Smooth muscle cell (in vitro differentiated cells): ENCODE data around the gene ZNF581. TPM values are rescaled to one million over a fixed set of nuclear protein-coding genes. Genes with fewer than 3 reads are reported as not detected.

Experiments
- DNase-seq: peaks from one replicate; lab custom pipeline; 2025; ENCODE audit not compliant: unreplicated experiment; lab: John Stamatoyannopoulos, UW
- H2AFZ ChIP-seq: fragments of 200-600 bp; sonication (generic); 2 replicates; pipeline ENCODE4 v1.6.0; 2016; ENCODE audit warnings: antibody characterized with exemption, low read depth, mild to moderate bottlenecking
- H3F3A ChIP-seq: fragments of 200-600 bp; sonication (generic); 2 replicates; pipeline ENCODE4 v1.6.0; 2017; ENCODE audit warnings: antibody characterized with exemption, low read depth
- H3K27ac ChIP-seq: fragments of 200-600 bp; sonication (generic); 2 replicates; pipeline ENCODE4 v1.5.1; 2016; ENCODE audit warnings: low read depth, mild to moderate bottlenecking
- H3K27me3 ChIP-seq: fragments of 200-600 bp; sonication (generic); 2 replicates; pipeline ENCODE4 v1.6.1; 2016; ENCODE audit warnings: low read depth, mild to moderate bottlenecking
- H3K36me3 ChIP-seq: fragments of 200-600 bp; sonication (generic); 2 replicates; pipeline ENCODE4 v1.5.1; 2016; ENCODE audit warnings: low read depth
- H3K4me1 ChIP-seq: fragments of 200-600 bp; sonication (generic); 2 replicates; pipeline ENCODE4 v1.5.1; 2016; ENCODE audit warnings: low read depth
- H3K4me2 ChIP-seq: fragments of 200-600 bp; sonication (generic); 2 replicates; pipeline ENCODE4 v1.6.0; 2016; ENCODE audit warnings: mild to moderate bottlenecking
- H3K4me3 ChIP-seq: fragments of 200-600 bp; sonication (generic); 2 replicates; pipeline ENCODE4 v1.5.1; 2016; ENCODE audit warnings: mild to moderate bottlenecking
- H3K79me2 ChIP-seq: fragments of 200-600 bp; sonication (generic); 2 replicates; pipeline ENCODE4 v1.6.0; 2016; ENCODE audit warnings: low read depth, mild to moderate bottlenecking
- H3K9ac ChIP-seq: fragments of 200-600 bp; sonication (generic); 2 replicates; pipeline ENCODE4 v1.6.0; 2016; ENCODE audit warnings: low read depth
- H3K9me3 ChIP-seq: fragments of 200-600 bp; sonication (generic); replicated peaks from 2 replicates; pipeline ENCODE4 v1.5.1; 2016; ENCODE audit warnings: low read depth
- H4K20me1 ChIP-seq: fragments of 200-600 bp; sonication (generic); 2 replicates; pipeline ENCODE4 v1.6.0; 2016; ENCODE audit warnings: low read depth
- WGBS: methylation state at CpG from one replicate; pipeline ENCODE4 v1.1.7; 2016; ENCODE audit warnings: low lambda C conversion rate; 5-methylcytosine and 5-hydroxymethylcytosine counted together
- polyA plus RNA-seq: library from polyadenylated mRNA; unstranded; fragments of >200 nt; fragmentation: Nextera tagmentation; extraction: Ambion mirVana; gene quantifications from 2 replicates; pipeline ENCODE4 v1.2.1, GENCODE V29; 2016
- total RNA-seq: library from RNA; depleted of rRNA; stranded (reverse); fragments of >200 nt; gene quantifications from 2 replicates; pipeline ENCODE4 v1.2.3, GENCODE V29; 2014
- TF ChIP-seq, protein P1 (sequence below): fragments of 200-600 bp; sonication (generic); IDR thresholded peaks from 2 replicates; pipeline ENCODE4 v1.5.1; 2017; ENCODE audit warnings: borderline replicate concordance, mild to moderate bottlenecking, antibody characterized with exemption; ENCODE audit not compliant: insufficient read depth, poor library complexity, severe bottlenecking

Gene ZNF581
- total and polyA plus RNA-seq, 2 experiments from 2014 or later = 10.0 to 21.4 TPM

DNA sequence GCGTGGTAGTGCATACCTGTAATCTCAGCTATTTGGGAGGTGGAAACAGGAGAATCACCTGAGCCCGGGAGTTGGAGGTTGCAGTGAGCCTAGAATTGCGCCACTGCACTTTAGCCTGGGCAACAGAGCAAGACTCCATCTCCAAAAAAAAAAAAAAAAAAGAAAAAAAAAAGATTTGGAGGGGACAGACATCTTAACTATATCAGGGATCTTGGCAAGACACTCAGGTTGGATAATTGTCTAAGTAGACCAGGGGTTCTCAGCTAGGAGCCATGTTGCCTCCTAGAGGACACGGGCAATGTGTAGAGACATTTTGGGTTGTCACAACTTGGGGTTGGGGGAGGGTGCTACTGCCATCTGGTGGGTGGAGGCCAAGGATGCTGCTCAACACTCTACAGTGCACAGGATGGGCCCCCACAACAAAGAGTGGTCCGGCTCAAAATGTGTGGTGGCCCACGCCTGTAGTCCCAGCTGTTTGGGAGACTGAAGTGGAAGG lies 4.5 kb upstream of the ZNF581 start:
- no peak for DNase-seq
- Histone ChIP-seq H2AFZ (no peak overlapping the region), H3K9me3 (no peaks in the 10 kb centered on the region), H3K4me3 (no peak overlapping the region), H4K20me1 (no peaks in the 10 kb centered on the region), H3K4me1 (peaks cover 17% of the 10 kb centered on the region), H3K79me2 (peaks cover 49% of the 10 kb centered on the region), H3K27ac (no peak overlapping the region), H3K36me3 (no peaks in the 10 kb centered on the region), H3K9ac (no peak overlapping the region), H3K4me2 (no peak overlapping the region), H3K27me3 (no peaks in the 10 kb centered on the region), H3F3A (peaks cover 12% of the 10 kb centered on the region)
- 97% methylated on average over 6 of the region's 6 CpGs for WGBS
- TF ChIP-seq, protein P1, sequence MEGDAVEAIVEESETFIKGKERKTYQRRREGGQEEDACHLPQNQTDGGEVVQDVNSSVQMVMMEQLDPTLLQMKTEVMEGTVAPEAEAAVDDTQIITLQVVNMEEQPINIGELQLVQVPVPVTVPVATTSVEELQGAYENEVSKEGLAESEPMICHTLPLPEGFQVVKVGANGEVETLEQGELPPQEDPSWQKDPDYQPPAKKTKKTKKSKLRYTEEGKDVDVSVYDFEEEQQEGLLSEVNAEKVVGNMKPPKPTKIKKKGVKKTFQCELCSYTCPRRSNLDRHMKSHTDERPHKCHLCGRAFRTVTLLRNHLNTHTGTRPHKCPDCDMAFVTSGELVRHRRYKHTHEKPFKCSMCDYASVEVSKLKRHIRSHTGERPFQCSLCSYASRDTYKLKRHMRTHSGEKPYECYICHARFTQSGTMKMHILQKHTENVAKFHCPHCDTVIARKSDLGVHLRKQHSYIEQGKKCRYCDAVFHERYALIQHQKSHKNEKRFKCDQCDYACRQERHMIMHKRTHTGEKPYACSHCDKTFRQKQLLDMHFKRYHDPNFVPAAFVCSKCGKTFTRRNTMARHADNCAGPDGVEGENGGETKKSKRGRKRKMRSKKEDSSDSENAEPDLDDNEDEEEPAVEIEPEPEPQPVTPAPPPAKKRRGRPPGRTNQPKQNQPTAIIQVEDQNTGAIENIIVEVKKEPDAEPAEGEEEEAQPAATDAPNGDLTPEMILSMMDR = peak; percentile 37

DNA sequence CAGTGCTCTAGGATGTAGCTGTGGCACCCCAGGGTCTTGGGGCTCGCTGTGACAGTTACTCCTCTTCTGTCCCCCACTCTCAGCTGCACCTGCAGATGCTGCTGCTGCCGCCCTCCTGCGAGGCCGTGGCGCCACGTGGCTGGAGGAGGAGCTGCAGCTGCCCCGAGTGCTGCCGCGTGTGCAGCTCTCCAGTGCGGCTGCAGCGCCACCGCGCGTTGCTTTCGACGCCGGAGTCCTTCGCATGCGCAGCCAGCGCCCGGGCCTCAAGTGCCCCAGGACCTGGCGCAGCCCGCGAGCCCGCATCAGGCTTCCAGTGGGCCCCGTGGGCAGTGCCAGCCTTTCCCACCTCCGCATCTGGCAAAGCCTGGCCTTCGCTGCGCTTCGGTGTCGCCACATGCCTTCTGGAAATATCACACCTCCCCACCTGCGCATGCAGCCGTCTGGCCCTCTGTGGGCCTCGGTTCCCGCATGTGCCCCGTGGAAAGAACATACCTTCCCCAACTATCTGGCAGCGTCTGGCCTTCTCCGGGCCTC lies 3.3 kb upstream of the ZNF581 start:
- Histone ChIP-seq H3K9me3 (no peaks in the 10 kb centered on the region), H2AFZ (no peak overlapping the region), H3K79me2 (peaks cover 57% of the 10 kb centered on the region), H3K9ac (peak overlapping the region; percentile 80), H3K36me3 (no peaks in the 10 kb centered on the region), H3F3A (peaks cover 15% of the 10 kb centered on the region), H3K27ac (peak overlapping the region; percentile 62), H3K4me3 (peak overlapping the region; percentile 79), H3K4me2 (peak overlapping the region; percentile 97), H4K20me1 (no peaks in the 10 kb centered on the region), H3K4me1 (peaks cover 23% of the 10 kb centered on the region), H3K27me3 (no peaks in the 10 kb centered on the region)
- no peak for DNase-seq
- 57% methylated on average over 38 of the region's 38 CpGs for WGBS
- TF ChIP-seq, protein P1 = peak; percentile 9

DNA sequence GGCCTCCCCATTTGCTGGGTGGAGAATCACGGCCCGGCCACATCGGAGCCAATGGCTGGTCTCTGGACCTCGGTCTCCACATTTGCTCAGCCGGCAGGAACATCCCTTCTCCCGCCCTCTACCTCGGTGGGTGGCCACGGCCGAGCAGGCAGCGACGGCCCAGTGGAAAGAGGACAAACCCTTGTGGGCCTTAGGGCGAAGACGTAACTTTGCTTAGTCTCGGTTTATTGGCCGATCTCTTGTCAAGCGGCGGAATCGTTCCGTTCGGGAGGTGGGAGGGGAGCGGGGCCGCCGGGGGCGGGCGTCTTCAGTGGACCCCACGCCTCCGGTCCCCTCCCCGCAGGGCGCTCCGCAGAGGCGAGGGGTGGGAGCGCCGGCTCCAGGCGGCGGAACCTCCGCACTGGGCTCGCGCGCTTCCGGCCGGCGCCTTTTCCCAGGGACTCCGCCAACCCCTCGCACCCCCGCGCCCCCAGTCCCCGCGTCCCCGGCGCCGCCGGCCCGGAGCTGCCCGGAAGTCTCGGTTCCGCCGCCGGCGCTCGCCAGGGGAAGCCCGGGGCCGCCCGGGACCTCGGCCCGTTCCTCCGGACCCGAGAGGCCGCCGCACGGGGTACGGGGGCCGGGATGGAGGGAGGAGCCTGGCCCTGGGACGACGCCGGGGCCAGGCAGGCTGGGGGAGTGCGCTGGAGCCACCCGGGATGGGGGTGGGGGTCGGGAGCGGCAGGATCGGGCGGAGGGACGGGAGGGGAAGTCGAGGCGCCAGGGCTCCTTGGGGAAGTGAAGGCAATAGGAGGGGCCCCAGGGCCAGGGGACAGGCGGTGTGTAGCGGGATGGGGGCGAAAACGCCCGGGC lies 2.6 kb upstream of the ZNF581 start, which contains the start of gene ZNF580:
ZNF580 (plus strand) TSS at position 426 of the 849 bp plus-strand sequence. CDS start 1,507 bp downstream, outside the sequence.
- H4K20me1 ChIP-seq = no peaks in the 10 kb centered on the region
- H3K4me3 ChIP-seq = peak within 1 kb of the TSS; percentile 79
- H3K36me3 ChIP-seq = no peaks in the 10 kb centered on the region
- H3K27ac ChIP-seq = peak within 1 kb of the TSS; percentile 62
- no peaks in the 10 kb centered on the region for H3K27me3 ChIP-seq
- TF ChIP-seq, protein P1 = no peak
- peak within 1 kb of the TSS; percentile 97 for H3K4me2 ChIP-seq
- no peak for DNase-seq
- peaks cover 15% of the 10 kb centered on the region for H3F3A ChIP-seq
- H3K79me2 ChIP-seq = peaks cover 57% of the 10 kb centered on the region
- H3K4me1 ChIP-seq = peaks cover 18% of the 10 kb centered on the region
- H3K9me3 ChIP-seq = no peaks in the 10 kb centered on the region
- peak within 1 kb of the TSS; percentile 81 for H2AFZ ChIP-seq
- peak within 1 kb of the TSS; percentile 80 for H3K9ac ChIP-seq
- 1% methylated on average over 52 of the region's 89 CpGs for WGBS
